Stimulated activated CD8-positive, alpha-beta memory T cell treated with anti-CD3 and anti-CD28 coated beads, Interleukin-15, amount 100 ng/mL, for 4 hours (primary cell): ENCODE measurements around the gene UBE3D.
"Not testable (repeated sequence)": the region's sequence is repeated elsewhere in the genome, so short reads cannot be mapped to it uniquely, and the experiment has no call there.

Source experiments
- DNase-seq, 2 donors: peaks; one replicate each; pipeline ENCODE4 v3.0.0-alpha.2; 2020; ENCODE audit warnings: low read depth in 2 of 2

Gene UBE3D

GRCh38 chr6:82978362-82978945 is 87.2 kb downstream of the UBE3D start:
- no peak for DNase-seq

DNA sequence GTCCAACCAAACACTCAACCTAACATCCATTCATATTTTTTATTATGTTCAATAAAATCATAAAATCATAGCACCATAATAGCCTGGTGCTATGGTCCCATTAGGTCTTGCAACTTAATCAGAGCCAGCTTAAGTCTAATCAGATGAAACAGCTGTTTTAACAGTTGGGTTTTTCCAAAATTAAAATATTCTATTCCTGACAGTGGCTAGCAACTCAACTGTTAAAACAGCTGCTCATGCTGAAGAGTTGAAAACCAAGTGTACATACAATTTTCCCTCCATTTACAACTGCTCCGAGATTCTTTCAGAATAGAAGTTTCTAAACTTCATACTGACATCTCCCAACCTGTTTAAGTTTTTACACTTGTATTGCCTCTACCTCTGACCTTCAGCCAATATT is 89.5 kb downstream of the UBE3D start:
- DNase-seq = no peak

GRCh38 chr6:82971877-82972460 is 93.7 kb downstream of the UBE3D start:
- no peak for DNase-seq

DNA sequence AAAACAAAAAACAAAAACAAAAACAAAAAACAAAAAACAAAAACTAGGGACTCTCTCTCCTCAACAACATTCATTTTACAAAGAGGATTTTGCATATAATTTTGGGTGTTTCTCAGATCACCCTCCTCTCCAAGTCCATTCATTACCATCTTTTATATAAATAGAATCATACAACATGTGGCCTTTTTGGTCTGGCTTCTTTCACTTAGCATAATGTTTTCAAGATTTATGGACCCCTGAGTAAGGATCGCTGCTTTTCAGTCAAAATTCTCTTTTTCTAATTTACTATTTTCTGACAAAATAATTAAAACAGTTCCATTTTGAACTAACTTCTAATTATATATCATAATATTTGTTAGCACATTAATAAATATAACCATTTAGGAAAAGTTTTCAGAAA is 94.8 kb downstream of the UBE3D start:
- DNase-seq = no peak

- DNase-seq = no peak
Measured at GRCh38 chr6:82968708-82969107, 96.9 kb downstream of the UBE3D start.

GRCh38 chr6:82963191-82963925 is 102.3 kb downstream of the UBE3D start:
- DNase-seq = no peak

GRCh38 chr6:82959385-82959941 is 106.2 kb downstream of the UBE3D start:
- no peak for DNase-seq

GRCh38 chr6:82958551-82958950 is 107.1 kb downstream of the UBE3D start:
- no peak for DNase-seq

DNA sequence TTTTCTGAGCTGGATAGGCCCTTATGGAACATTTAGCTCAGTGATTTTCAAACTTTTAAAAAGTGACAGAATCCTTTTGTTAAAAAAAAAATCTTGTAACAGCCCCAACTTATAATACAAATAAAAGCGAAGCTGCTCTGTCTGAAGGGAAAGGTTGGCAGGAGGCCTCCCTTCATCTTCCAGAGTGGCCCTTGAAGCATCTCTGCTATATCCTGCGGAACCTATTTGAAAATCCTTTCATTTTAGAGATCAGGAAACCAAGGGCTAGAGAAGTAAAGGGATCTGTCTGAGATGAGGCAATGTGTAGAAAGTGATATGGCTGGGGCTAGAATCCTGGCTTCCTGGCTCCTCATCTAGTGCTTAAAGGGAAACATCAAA is 107.8 kb downstream of the UBE3D start:
- DNase-seq = no peak

DNA sequence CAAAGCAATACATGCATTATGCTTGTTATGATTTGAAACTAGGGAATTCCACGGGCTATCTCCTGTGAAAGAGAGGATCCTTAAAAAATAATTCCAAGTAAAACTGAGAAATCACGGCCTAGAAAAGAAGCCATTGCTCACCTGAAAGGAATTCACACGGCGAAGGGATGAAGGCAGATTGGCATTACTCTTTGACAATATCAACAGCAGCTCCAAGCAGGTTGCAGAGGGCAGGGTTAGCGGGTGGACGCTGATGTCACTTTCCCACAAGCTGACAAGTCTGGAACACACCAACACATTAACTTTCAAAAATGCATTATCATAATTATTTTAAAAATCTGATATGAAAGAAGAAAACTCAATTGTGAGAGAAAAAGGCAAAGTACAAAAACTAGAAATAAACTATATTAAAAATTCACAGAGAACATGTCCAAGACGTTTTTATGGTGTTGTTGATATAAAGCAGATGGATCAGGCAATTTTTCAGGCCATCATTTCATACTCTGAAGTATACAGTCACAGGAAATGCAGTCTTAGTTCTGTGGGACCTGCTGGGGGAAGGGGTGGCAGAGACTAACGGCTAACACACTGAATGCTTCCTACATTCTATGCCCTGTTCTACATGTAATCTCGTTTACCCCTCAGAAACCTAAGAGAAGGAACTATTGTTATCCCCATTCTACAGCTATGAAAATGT is 108.3 kb downstream of the UBE3D start:
- DNase-seq = no peak

DNA sequence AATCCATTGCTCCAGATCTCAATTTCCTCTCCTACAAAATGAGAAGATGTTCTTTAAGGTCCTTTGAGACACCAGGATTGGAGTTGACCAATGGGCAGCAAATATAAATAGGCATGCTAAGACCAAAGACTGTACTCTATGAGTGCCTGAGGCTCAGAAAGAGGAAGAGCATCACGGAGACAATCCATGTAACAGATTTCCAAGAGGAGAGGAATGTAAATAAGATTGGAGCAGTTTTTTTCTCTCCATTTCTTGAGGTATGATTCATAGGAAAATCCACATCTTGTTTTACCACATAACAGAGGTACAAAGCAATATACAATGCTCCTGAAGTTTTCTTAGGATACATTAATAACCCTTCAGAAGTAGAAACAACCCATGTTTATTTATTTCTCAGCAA is 109.8 kb downstream of the UBE3D start:
- DNase-seq = no peak

DNA sequence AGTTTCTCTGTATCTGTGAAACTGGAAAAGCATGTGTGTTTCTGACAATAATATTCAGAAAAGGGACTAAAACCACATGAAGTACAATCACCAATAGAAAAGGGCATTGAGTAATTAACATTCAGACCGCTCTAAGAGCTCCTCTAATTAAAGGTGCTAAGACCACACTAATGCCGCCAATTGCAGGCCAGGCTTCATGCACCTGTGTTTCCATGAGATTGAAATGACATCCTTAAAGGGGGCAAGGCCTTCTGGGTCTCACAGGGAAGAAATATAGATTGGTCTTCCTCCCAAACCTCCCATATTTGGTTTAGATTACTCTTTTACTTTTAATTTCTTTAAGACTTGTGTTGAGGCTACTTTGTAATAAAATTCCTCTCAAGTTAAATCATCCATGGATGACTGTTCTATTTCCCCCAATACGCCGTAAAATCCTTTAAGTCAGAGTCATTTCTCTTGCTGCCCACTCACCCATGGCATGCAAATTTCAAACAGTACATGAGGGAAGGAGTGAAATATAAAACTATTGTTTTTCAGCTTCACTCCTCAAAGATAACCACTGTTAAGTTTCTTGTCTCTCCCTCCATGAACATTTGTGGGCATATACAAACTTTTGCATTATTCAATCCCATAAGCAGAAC is 110.6 kb downstream of the UBE3D start:
- no peak for DNase-seq

GRCh38 chr6:82954356-82954755 is 111.3 kb downstream of the UBE3D start:
- DNase-seq = no peak

DNA sequence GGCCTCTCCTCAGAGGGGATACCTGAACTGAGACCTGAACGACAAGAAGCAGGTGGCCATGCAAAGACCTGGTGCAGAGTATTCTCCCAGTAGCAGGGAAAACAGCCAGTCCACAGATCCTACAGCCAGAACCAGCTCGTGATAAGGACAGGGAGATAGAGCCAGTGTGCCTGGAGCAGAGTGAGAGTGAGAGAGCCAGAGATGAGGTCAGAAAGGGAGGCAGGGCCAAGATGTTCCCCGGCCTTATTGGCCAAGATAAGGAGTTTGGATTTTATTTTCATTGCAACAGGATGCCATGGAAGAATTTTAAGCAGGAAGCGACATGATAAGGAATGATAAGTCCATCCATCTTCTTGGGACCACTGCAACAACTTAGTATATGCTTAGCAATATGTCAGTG is 111.8 kb downstream of the UBE3D start:
- DNase-seq = no peak

DNA sequence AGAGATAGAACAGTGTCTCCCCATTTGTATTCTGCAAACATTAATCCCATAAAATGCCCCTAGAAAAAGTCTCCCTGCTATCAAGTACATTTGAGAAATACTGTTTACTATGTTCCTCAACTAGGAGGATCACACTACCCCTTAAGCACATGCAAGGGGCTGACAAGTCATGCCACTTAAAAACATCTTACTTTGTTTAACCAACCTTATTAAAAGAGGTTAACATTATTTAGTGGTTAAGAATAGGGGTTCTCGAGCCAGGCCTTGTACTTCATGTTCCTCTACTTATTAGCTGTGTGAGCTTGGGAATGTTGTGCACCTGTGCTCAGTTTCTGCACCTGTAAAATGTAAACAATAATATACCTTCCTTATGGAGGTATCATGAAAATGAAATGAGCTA is 113.7 kb downstream of the UBE3D start:
- no peak for DNase-seq

DNA sequence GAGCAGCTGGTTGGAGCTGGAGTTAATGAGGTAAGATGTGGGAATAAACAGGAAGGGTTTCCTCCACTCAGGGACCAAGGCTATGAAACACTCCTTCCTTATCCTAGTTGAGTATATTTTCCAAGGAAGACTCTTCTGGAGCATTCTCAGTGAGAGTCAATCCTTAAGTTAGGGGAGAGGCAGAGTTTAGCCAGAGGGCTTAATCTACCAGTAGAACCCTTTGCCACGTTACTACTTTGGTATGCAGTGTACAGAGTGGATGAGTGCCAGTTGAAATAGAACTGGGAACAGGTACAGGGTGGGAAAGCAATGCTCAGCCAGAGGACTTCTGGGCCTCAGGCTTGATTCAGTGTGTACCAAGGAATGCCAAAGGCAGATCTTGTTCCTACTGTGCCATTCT is 114.3 kb downstream of the UBE3D start:
- no peak for DNase-seq

- DNase-seq = not testable (repeated sequence)
Measured at GRCh38 chr6:82930915-82931314, 134.7 kb downstream of the UBE3D start.

GRCh38 chr6:82924799-82925535 is 140.7 kb downstream of the UBE3D start:
- DNase-seq = no peak

GRCh38 chr6:82921258-82921657 is 144.4 kb downstream of the UBE3D start:
- no peak for DNase-seq

GRCh38 chr6:82917346-82918064 is 148.1 kb downstream of the UBE3D start:
- DNase-seq = no peak

- DNase-seq = no peak
Measured at GRCh38 chr6:82915666-82916065, 150.0 kb downstream of the UBE3D start.
